ENCODE data around the gene NPC2.

Gene NPC2

GRCh38 chr14:74510959-74511409 is 17.9 kb upstream of the NPC2 start:
- no peak overlapping the region for H3K27ac Mint-ChIP-seq
- peaks cover 19% of the 10 kb centered on the region for H3K27me3 Mint-ChIP-seq
- ATAC-seq = no peak
- no peak overlapping the region for H3K4me3 Mint-ChIP-seq
- no peaks in the 10 kb centered on the region for H3K36me3 Mint-ChIP-seq (ENCODE audit: low read depth)
- no peak for DNase-seq
- no peaks in the 10 kb centered on the region for H3K9me3 Mint-ChIP-seq
- H3K4me1 Mint-ChIP-seq = peaks cover 10% of the 10 kb centered on the region

GRCh38 chr14:74510223-74510931 is 17.3 kb upstream of the NPC2 start:
- ATAC-seq (no peak), DNase-seq (no peak)
- Mint-ChIP-seq H3K9me3 (no peaks in the 10 kb centered on the region), H3K4me1 (peaks cover 10% of the 10 kb centered on the region), H3K27ac (no peak overlapping the region), H3K27me3 (peaks cover 16% of the 10 kb centered on the region), H3K4me3 (no peak overlapping the region), H3K36me3 (ENCODE audit: low read depth) (no peaks in the 10 kb centered on the region)

- Mint-ChIP-seq H3K27me3 (peaks cover 14% of the 10 kb centered on the region), H3K27ac (no peak overlapping the region), H3K4me3 (no peak overlapping the region), H3K36me3 (ENCODE audit: low read depth) (no peaks in the 10 kb centered on the region), H3K4me1 (peaks cover 7% of the 10 kb centered on the region), H3K9me3 (no peaks in the 10 kb centered on the region)
- ATAC-seq (no peak), DNase-seq (no peak)
Observed at GRCh38 chr14:74509587-74510222, 16.6 kb upstream of the NPC2 start.

GRCh38 chr14:74508844-74509428 is 15.8 kb upstream of the NPC2 start:
- peaks cover 12% of the 10 kb centered on the region for H3K27me3 Mint-ChIP-seq
- H3K4me3 Mint-ChIP-seq = no peak overlapping the region
- no peaks in the 10 kb centered on the region for H3K9me3 Mint-ChIP-seq
- no peaks in the 10 kb centered on the region for H3K4me1 Mint-ChIP-seq
- ATAC-seq (no peak), DNase-seq (no peak)
- no peaks in the 10 kb centered on the region for H3K36me3 Mint-ChIP-seq (ENCODE audit: low read depth)
- H3K27ac Mint-ChIP-seq = no peak overlapping the region

- Mint-ChIP-seq H3K27me3 (peaks cover 8% of the 10 kb centered on the region), H3K36me3 (ENCODE audit: low read depth) (no peaks in the 10 kb centered on the region), H3K27ac (no peak overlapping the region), H3K4me1 (no peaks in the 10 kb centered on the region), H3K9me3 (no peaks in the 10 kb centered on the region), H3K4me3 (no peak overlapping the region)
- no peak for ATAC-seq
- no peak for DNase-seq
Observed at GRCh38 chr14:74508292-74508731, 15.2 kb upstream of the NPC2 start.

- peaks cover 7% of the 10 kb centered on the region for H3K27me3 Mint-ChIP-seq
- no peaks in the 10 kb centered on the region for H3K9me3 Mint-ChIP-seq
- no peak for ATAC-seq
- no peaks in the 10 kb centered on the region for H3K4me1 Mint-ChIP-seq
- no peak overlapping the region for H3K4me3 Mint-ChIP-seq
- no peaks in the 10 kb centered on the region for H3K36me3 Mint-ChIP-seq (ENCODE audit: low read depth)
- no peak overlapping the region for H3K27ac Mint-ChIP-seq
- no peak for DNase-seq
Observed at GRCh38 chr14:74507840-74508239, 14.7 kb upstream of the NPC2 start.

GRCh38 chr14:74507085-74507484 is 14.0 kb upstream of the NPC2 start:
- ATAC-seq (no peak), DNase-seq (no peak)
- no peaks in the 10 kb centered on the region for H3K9me3 Mint-ChIP-seq
- H3K4me1 Mint-ChIP-seq = no peaks in the 10 kb centered on the region
- H3K36me3 Mint-ChIP-seq (ENCODE audit: low read depth) = no peaks in the 10 kb centered on the region
- peaks cover 1% of the 10 kb centered on the region for H3K27me3 Mint-ChIP-seq
- no peak overlapping the region for H3K27ac Mint-ChIP-seq
- no peak overlapping the region for H3K4me3 Mint-ChIP-seq

GRCh38 chr14:74506411-74506851 is 13.3 kb upstream of the NPC2 start:
- no peaks in the 10 kb centered on the region for H3K4me1 Mint-ChIP-seq
- H3K27me3 Mint-ChIP-seq = no peaks in the 10 kb centered on the region
- ATAC-seq (no peak), DNase-seq (no peak)
- H3K27ac Mint-ChIP-seq = no peak overlapping the region
- no peak overlapping the region for H3K4me3 Mint-ChIP-seq
- H3K9me3 Mint-ChIP-seq = no peaks in the 10 kb centered on the region
- H3K36me3 Mint-ChIP-seq (ENCODE audit: low read depth) = no peaks in the 10 kb centered on the region

GRCh38 chr14:74505831-74506230 is 12.7 kb upstream of the NPC2 start:
- Mint-ChIP-seq H3K4me1 (no peaks in the 10 kb centered on the region), H3K9me3 (no peaks in the 10 kb centered on the region), H3K27me3 (no peaks in the 10 kb centered on the region), H3K27ac (no peak overlapping the region), H3K4me3 (no peak overlapping the region), H3K36me3 (ENCODE audit: low read depth) (no peaks in the 10 kb centered on the region)
- no peak for DNase-seq
- no peak for ATAC-seq

- ATAC-seq = no peak
- Mint-ChIP-seq H3K27me3 (no peaks in the 10 kb centered on the region), H3K4me1 (no peaks in the 10 kb centered on the region), H3K36me3 (ENCODE audit: low read depth) (peaks cover under 1% of the 10 kb centered on the region), H3K27ac (no peak overlapping the region), H3K4me3 (no peak overlapping the region), H3K9me3 (no peaks in the 10 kb centered on the region)
- no peak for DNase-seq
Observed at GRCh38 chr14:74504874-74505720, 12.0 kb upstream of the NPC2 start.

GRCh38 chr14:74504412-74504811 is 11.3 kb upstream of the NPC2 start:
- peaks cover 1% of the 10 kb centered on the region for H3K36me3 Mint-ChIP-seq (ENCODE audit: low read depth)
- no peak overlapping the region for H3K27ac Mint-ChIP-seq
- H3K4me1 Mint-ChIP-seq = no peaks in the 10 kb centered on the region
- no peak overlapping the region for H3K4me3 Mint-ChIP-seq
- DNase-seq (no peak), ATAC-seq (no peak)
- H3K27me3 Mint-ChIP-seq = no peaks in the 10 kb centered on the region
- H3K9me3 Mint-ChIP-seq = no peaks in the 10 kb centered on the region

- Mint-ChIP-seq H3K27ac (no peak overlapping the region), H3K27me3 (no peaks in the 10 kb centered on the region), H3K36me3 (ENCODE audit: low read depth) (peaks cover 1% of the 10 kb centered on the region), H3K4me3 (no peak overlapping the region), H3K4me1 (no peaks in the 10 kb centered on the region), H3K9me3 (no peaks in the 10 kb centered on the region)
- no peak for ATAC-seq
- no peak for DNase-seq
Observed at GRCh38 chr14:74503938-74504335, 10.8 kb upstream of the NPC2 start.

GRCh38 chr14:74503291-74503937 is 10.3 kb upstream of the NPC2 start:
- Mint-ChIP-seq H3K4me1 (no peaks in the 10 kb centered on the region), H3K9me3 (no peaks in the 10 kb centered on the region), H3K27me3 (no peaks in the 10 kb centered on the region), H3K36me3 (ENCODE audit: low read depth) (peaks cover 1% of the 10 kb centered on the region), H3K4me3 (no peak overlapping the region), H3K27ac (no peak overlapping the region)
- no peak for DNase-seq
- ATAC-seq = no peak
